OCI-LY7 (cell line): ENCODE data around the gene C20orf204.

Experiments used
- EZH2phosphoT487 ChIP-seq: fragments of 200-600 bp; sonication (generic); IDR thresholded peaks from 2 replicates; pipeline ENCODE4 v1.6.1; 2018; ENCODE audit warnings: low read depth, borderline replicate concordance, mild to moderate bottlenecking, mixed run types, antibody characterized with exemption, low read length, moderate library complexity, mixed read lengths
- TF ChIP-seq, protein P1 (sequence below): fragments of 200-600 bp; sonication (generic); conservative IDR thresholded peaks from 2 replicates; pipeline ENCODE4 v1.5.1; 2014; ENCODE audit warnings: mild to moderate bottlenecking, antibody characterized with exemption, low read length, moderate library complexity, mixed read lengths

DNA sequence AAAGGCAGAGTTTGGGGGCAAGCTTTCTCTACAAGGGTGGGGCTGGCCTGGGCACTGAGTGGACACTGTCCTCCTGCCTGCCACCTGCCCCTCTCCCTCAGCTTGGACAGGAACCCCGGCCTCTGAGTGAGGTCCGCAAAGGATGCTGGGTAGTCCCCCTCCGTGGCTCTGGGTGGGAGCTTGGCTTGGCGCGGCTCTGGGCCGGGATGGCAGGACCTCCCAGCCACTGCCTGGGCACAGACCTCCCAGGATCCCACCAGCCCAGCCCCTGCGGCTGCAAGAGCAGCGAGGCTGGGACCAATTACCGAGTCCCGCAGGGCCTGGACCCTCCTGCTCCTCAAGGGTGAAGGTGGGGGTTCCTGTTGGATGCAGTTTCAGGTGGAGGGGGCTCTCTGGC lies 16.3 kb downstream of the C20orf204 start:
- TF ChIP-seq, protein P1, sequence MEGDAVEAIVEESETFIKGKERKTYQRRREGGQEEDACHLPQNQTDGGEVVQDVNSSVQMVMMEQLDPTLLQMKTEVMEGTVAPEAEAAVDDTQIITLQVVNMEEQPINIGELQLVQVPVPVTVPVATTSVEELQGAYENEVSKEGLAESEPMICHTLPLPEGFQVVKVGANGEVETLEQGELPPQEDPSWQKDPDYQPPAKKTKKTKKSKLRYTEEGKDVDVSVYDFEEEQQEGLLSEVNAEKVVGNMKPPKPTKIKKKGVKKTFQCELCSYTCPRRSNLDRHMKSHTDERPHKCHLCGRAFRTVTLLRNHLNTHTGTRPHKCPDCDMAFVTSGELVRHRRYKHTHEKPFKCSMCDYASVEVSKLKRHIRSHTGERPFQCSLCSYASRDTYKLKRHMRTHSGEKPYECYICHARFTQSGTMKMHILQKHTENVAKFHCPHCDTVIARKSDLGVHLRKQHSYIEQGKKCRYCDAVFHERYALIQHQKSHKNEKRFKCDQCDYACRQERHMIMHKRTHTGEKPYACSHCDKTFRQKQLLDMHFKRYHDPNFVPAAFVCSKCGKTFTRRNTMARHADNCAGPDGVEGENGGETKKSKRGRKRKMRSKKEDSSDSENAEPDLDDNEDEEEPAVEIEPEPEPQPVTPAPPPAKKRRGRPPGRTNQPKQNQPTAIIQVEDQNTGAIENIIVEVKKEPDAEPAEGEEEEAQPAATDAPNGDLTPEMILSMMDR = no peak
- no peak for TF ChIP-seq EZH2phosphoT487
